ES-I3 (cell line): ENCODE measurements around the gene BAG3.
"Not testable (repeated sequence)": the region's sequence is repeated elsewhere in the genome, so short reads cannot be mapped to it uniquely, and the experiment has no call there.

Experiments used
- H3K36me3 ChIP-seq: 2 replicates; pipeline ENCODE4 v1.6.1; 2013; ENCODE audit warnings: mild to moderate bottlenecking, low read length, control low read depth, moderate library complexity; ENCODE audit not compliant: insufficient read depth
- H3K4me1 ChIP-seq: 2 replicates; pipeline ENCODE4 v1.6.1; 2013; ENCODE audit warnings: mild to moderate bottlenecking, control low read depth, low read length; ENCODE audit not compliant: insufficient read depth
- H3K9ac ChIP-seq: 2 replicates; pipeline ENCODE4 v1.6.1; 2013; ENCODE audit warnings: low read depth, mild to moderate bottlenecking, low read length, moderate library complexity
- H3K9me3 ChIP-seq: 2 replicates; pipeline ENCODE4 v1.6.1; 2013; ENCODE audit warnings: mild to moderate bottlenecking, low read length, moderate library complexity; ENCODE audit not compliant: control insufficient read depth, insufficient read depth

Gene BAG3

DNA sequence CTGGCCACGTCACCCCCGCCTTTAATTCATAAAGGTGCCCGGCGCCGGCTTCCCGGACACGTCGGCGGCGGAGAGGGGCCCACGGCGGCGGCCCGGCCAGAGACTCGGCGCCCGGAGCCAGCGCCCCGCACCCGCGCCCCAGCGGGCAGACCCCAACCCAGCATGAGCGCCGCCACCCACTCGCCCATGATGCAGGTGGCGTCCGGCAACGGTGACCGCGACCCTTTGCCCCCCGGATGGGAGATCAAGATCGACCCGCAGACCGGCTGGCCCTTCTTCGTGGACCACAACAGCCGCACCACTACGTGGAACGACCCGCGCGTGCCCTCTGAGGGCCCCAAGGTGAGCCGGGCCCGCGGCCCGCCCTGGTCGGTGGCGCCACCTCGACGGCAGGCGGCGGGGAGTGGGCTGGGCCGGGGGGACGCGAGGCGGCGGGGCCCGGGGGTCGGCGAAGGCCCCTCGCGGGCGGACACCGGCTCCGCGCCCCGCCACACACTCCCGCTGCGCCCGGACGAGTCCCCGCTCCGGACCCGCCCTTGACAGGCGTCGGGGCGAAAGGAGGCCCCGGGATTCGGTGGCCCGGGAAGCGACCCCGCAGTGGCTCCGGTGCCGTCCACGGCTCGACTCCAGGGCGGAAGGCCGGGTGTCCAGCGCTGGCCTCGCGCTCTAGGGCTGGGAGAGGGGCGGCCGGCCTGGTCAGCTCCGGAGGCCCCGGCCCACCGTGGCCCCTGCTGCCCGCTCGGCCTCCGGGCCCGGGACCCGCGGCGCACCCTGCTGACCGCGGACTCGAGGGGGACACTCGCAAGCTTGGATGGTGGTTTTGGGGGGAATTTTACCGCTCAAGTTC is 557 bp downstream of the BAG3 start:
- Histone ChIP-seq H3K9ac (peak overlapping the region; percentile 84), H3K4me1 (peaks cover 13% of the 10 kb centered on the region)

DNA sequence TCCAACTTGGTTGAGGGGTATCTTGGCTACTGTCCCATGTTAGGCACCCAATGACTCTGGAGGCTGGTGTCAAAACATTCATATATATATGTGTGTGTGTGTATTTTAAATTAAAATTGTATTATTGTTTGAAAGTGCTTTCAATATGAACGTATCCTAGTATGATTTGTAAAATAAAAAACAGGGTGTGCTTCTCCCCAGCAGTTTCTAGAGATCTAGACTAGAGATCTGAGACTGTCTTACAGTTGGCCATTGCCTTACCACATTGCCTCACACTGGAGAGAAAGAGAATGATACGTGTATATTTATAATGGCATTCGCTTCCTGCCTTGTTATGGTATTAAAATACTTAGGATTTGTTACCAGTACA is 1.2 kb downstream of the BAG3 start:
- H3K9ac ChIP-seq: peak overlapping the region; percentile 84
- peaks cover 13% of the 10 kb centered on the region for H3K4me1 ChIP-seq

More for the DNA sequence above, 557 bp downstream of the BAG3 start:
- H3K9me3 ChIP-seq: no peaks in the 10 kb centered on the region
- no peaks in the 10 kb centered on the region for H3K36me3 ChIP-seq

DNA sequence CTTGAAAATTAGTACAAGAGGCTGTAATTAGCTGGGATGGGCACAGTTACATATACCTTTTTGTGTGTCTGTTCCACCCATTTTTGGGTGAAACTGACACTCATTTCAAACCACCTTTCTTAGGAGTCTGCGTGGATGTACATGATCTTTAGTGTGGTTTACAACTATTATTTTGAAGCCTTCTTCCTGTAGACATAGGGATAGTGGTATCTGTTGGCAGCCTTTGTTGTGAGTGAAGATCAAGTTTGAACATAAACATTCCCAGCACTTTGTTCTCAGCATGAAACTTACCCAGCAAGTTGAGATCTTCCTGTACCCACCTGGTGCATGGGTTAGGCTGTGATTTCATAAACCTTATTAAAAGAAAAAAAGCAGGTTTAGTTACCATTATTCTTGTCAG is 2.0 kb downstream of the BAG3 start:
- H3K9me3 ChIP-seq: no peaks in the 10 kb centered on the region
- H3K9ac ChIP-seq: peak overlapping the region; percentile 84; the same call in 1 of the 2 replicates
- peaks cover 19% of the 10 kb centered on the region for H3K4me1 ChIP-seq
- no peaks in the 10 kb centered on the region for H3K36me3 ChIP-seq

More for the DNA sequence above, 1.2 kb downstream of the BAG3 start:
- Histone ChIP-seq H3K36me3 (no peaks in the 10 kb centered on the region), H3K9me3 (no peaks in the 10 kb centered on the region)

DNA sequence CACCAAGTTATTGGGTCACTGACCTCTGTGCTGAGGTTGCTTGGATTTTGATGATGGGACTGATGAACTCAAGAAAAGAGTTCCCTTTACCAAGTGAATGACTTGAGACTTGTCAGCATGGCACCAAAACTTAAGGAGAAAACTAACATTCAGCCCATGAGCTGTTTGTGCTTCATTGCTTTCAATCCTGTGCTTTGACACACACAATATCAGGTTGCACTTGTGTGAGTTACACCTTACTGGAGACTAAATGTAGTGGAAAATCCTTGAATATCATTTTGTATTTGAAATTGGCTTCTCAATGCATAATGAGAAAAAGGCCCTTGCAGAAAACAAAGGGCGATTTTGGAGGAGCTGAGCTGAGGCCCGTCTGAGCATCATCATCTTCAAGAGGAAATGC is 2.7 kb downstream of the BAG3 start:
- Histone ChIP-seq H3K9me3 (no peaks in the 10 kb centered on the region), H3K36me3 (no peaks in the 10 kb centered on the region), H3K4me1 (peaks cover 25% of the 10 kb centered on the region), H3K9ac (no peak overlapping the region)

DNA sequence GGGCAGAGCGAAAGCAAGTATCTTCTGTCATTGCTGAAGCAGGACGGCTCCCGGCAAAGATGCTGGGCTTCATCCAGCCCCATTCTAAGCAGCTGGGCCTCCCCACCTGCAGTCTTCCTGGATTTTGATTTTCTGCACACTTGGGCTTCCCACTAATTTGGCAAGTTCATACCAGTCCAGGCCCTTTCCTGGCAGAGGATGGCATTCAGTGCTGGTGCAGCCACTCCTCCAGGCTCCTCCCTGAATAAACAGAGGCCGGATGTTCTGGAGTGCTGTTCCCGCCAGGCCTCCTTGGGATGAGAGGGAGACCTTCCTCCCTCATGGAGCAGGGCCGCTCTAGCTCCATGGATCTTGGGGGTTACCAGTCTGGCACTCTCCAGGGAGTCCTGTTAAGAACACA is 3.4 kb downstream of the BAG3 start:
- Histone ChIP-seq H3K9me3 (no peaks in the 10 kb centered on the region), H3K4me1 (peaks cover 26% of the 10 kb centered on the region), H3K36me3 (no peaks in the 10 kb centered on the region), H3K9ac (no peak overlapping the region)

DNA sequence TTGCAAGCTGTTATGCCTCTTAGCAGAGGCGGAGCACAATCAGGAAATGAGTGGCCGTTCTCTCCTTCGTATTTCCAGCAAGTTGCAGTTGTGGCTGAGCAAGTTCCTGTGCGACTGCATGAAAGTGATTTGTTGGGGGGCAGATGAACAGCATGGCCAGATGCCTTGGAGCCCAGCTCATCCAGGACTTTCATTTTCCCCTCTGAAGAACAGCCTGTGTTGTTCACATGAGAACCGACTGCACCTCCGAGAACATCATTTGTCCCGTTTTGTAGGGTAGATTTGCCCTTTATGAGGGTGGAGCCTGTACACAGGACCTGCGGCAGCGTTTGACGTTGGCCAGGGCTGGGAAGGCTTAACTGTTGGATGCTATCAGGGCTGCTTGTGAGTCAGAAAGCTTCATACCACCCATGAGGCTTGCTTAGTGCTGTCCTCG is 4.4 kb downstream of the BAG3 start:
- Histone ChIP-seq H3K36me3 (no peaks in the 10 kb centered on the region), H3K4me1 (peaks cover 26% of the 10 kb centered on the region), H3K9me3 (no peaks in the 10 kb centered on the region), H3K9ac (no peak overlapping the region)

DNA sequence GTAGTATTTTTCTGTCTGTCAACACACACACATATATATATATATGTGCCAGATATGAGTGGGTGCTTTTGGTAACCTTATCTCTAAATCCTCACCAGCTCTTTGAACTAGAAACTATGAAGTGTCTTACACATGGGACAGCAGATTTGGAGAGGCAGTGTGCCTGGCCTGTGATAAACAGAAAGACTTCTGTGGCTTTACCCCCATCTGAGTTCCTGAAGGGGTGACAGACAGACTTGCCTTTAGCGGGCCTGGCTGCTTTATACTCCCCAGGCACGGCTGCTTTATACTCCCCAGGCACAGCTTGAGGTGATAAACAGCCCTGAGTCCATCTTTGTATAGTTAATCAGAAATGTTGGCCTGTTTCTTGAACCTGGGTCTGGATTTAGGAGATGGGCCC is 5.6 kb downstream of the BAG3 start:
- no peaks in the 10 kb centered on the region for H3K36me3 ChIP-seq
- H3K9ac ChIP-seq: no peak overlapping the region
- no peaks in the 10 kb centered on the region for H3K9me3 ChIP-seq
- peaks cover 26% of the 10 kb centered on the region for H3K4me1 ChIP-seq

DNA sequence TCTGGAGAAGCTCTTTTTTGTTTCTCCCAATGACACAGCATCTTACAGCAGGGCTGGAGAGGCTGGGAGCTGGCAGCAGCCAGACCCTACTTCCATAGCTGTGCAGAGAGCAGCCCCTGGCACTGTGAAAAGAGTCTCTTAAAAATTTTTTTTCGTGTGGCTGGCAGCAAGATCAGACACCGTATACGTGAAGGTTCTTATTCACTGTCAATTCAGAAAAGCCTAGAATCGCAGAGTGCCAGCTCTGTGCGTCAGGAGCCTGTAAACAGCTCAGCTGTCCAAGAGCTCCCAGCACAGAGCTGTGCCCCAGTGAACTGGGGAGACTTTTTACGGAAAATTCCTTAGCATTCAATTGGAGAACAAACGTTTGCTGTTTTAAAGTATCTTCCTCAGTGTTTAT is 6.5 kb downstream of the BAG3 start:
- Histone ChIP-seq H3K36me3 (no peaks in the 10 kb centered on the region), H3K9me3 (no peaks in the 10 kb centered on the region), H3K9ac (no peak overlapping the region), H3K4me1 (peaks cover 26% of the 10 kb centered on the region)

DNA sequence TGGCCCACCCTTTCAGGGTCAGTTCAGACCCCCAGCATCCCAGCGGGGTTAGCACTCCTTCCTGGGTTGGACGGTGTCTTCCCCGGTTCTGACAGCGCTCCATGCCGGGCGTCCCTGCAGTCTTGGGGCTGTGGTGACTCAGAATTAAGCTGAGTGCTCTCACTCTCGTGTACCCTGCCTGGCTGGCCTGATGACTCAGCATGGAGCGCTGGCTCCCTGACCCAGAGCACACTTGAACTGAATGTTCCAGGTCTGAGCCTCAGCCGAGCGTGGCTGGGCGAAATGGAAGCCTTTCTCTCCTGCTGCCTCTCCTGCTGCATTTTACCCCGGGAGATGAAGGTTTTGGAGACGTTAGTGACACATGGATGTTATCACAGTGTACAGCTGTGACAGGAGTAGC is 7.1 kb downstream of the BAG3 start:
- Histone ChIP-seq H3K9me3 (no peaks in the 10 kb centered on the region), H3K4me1 (peaks cover 23% of the 10 kb centered on the region), H3K36me3 (no peaks in the 10 kb centered on the region), H3K9ac (no peak overlapping the region)

DNA sequence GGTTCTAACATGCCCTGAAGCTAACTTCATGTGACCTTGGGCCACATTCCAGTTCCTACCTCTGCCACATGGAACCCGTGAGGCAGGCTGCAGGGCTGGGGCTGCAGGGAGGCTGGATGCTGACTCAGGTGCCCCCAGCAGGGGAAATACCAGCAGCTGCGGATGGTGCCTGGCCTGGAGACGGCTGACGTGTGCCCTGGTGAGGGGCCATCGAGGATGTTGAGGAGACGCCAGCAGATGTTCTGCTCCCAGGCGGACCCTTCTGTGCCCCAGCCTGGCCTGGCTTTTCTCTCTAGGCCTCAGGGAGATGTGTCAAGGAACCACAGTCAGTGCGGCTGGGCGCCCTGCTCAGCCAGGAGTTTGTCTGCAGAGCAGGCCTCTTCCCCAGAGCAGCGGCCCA is 8.8 kb downstream of the BAG3 start:
- H3K4me1 ChIP-seq: peaks cover 12% of the 10 kb centered on the region
- H3K9me3 ChIP-seq: no peaks in the 10 kb centered on the region
- no peak overlapping the region for H3K9ac ChIP-seq
- no peaks in the 10 kb centered on the region for H3K36me3 ChIP-seq

DNA sequence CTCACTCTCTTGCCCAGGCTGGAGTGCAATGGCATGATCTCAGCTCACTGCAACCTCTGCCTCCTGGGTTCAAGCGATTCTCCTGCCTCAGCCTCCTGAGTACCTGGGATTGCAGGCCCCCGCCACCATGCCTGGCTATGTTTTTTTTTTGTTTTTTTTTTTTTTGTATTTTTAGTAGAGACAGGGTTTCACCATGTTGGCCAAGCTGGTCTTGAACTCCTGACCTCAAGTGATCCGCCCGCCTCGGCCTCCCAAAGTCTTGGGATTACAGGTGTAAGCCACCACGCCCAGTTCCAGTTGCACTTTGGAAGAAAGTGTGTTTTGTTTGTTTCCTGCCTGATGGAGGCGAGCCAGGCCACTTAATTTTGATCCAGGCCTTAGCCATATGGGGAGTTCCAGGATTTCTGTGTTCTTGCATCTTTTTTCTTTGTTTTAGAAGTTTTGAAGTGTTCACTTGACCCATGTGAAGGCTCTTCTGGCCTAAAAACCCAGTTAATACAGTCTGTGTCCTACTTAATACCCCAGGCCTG is 11.0 kb downstream of the BAG3 start:
- H3K9ac ChIP-seq, H3K9me3 ChIP-seq, H3K36me3 ChIP-seq: not testable (repeated sequence)
- H3K4me1 ChIP-seq: peaks cover 12% of the 10 kb centered on the region

DNA sequence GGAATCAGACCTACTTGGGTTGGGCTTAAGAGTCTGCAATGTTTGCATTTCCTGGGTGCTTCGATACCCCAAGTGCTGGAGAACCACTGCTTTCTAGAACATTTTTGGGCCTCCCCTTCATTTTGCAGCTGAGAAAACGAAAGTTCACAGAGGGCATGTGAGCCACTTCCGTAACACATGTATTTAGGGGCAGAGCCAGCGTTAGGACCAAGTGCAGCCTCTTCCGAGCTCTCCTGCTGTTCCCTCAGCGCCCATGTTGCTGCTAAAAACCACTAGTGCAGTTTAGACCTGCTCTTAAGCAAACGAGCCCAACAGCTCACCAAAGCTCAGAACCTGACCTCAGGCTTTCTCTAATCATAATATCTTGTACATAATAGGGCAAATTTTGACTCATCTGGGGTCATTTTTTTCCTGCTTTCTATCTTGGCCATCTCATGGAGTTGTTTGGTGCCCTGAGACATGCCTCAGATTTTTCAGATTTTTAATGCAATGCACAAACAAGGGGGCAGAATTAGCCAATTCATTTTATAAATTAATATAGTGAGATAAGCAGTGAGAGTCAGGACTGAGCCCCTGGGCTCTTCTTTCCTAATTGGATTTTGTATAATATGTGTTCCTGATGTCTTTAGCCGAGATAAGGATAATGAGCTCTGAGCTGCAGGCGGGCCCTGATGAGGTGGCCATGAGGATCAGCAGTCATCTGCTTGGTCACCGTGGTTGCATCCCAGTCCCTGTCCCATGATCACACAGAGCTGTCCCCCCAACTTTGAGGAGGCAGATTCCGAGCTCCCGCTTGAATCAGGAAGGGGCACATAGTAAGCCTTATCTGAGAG is 12.9 kb downstream of the BAG3 start:
- H3K9ac ChIP-seq: no peak overlapping the region
- H3K9me3 ChIP-seq: no peaks in the 10 kb centered on the region
- no peaks in the 10 kb centered on the region for H3K36me3 ChIP-seq
- peaks cover 17% of the 10 kb centered on the region; the same call in 1 of the 2 replicates for H3K4me1 ChIP-seq

DNA sequence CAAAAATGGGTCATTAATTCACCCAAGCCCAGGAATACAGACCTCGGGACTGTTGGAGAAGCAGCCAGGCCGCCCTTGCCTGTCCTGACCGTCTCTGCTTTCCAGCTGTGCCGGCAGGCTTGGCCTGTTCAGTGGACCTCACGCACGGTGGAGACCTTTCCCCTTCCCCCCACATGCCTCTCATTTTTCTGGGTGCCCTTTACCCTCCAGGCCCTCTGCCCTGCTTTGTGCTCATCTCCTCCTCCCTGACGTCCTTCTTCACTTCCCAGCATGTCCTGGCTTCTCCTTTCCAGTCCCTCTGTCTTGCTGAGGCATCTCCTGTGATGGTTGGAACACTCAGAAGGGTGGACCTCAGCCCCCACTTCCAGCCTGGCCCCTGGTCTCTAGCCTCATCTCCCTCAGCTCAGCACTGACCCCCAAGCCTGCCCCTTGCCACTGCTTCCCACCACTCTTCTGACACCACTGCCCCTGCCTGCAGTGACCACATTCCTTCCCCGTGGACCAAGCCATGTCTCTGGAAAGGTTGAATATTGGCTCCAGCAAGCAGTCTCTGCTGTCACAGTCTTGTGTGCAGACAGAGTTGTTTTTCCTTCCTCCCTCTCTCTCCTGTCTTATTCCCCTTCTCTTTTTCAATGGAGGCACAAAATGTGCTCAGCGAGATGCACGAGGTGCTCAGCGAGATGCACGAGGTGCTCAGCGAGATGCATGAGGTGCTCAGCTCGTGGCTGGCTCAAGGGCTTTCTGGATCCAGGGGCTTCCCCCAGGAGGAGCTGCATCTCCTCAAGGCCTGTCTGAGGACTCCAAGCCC is 14.9 kb downstream of the BAG3 start:
- peaks cover 17% of the 10 kb centered on the region; the same call in 1 of the 2 replicates for H3K4me1 ChIP-seq
- H3K36me3 ChIP-seq: no peaks in the 10 kb centered on the region; the same call in 1 of the 2 replicates
- H3K9me3 ChIP-seq: no peaks in the 10 kb centered on the region
- H3K9ac ChIP-seq: no peak overlapping the region

DNA sequence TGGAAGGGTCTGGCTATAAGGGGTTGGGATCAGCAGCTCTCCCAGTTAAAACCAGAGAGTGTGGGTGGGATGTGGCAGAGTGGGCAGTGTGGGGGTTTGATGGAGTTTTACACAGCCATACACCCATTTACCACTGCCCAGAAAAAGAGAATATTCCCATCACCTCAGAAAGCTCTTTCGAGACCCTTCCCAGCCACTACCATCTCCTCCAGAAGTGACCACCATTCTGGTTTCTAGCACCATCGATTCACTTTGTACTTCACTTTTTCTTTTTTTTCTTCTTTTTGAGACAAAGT is 15.5 kb downstream of the BAG3 start:
- no peaks in the 10 kb centered on the region for H3K9me3 ChIP-seq
- H3K4me1 ChIP-seq: peaks cover 17% of the 10 kb centered on the region; the same call in 1 of the 2 replicates
- H3K36me3 ChIP-seq: no peaks in the 10 kb centered on the region; the same call in 1 of the 2 replicates
- H3K9ac ChIP-seq: no peak overlapping the region
